ENCODE measurements around the gene ADIRF.

Gene ADIRF

GRCh38 chr10:86960003-86960862 lies 8.0 kb upstream of the ADIRF start:
- DNase-seq (ENCODE audit: low read depth in 2 of 2), result no peak

GRCh38 chr10:86960863-86961434 lies 7.3 kb upstream of the ADIRF start:
- DNase-seq (ENCODE audit: low read depth in 2 of 2), result no peak

- DNase-seq (ENCODE audit: low read depth in 2 of 2), result no peak
Measured at GRCh38 chr10:86961481-86962091, 6.7 kb upstream of the ADIRF start.

- DNase-seq (ENCODE audit: low read depth in 2 of 2), result no peak
Measured at GRCh38 chr10:86962136-86962980, 5.9 kb upstream of the ADIRF start.

GRCh38 chr10:86962981-86963310 lies 5.3 kb upstream of the ADIRF start:
- no peak for DNase-seq (ENCODE audit: low read depth in 2 of 2)

- DNase-seq (ENCODE audit: low read depth in 2 of 2), result no peak
Measured at GRCh38 chr10:86963341-86963919, 4.9 kb upstream of the ADIRF start.

- no peak for DNase-seq (ENCODE audit: low read depth in 2 of 2)
Measured at GRCh38 chr10:86964061-86964846, 4.0 kb upstream of the ADIRF start.

- no peak for DNase-seq (ENCODE audit: low read depth in 2 of 2)
Measured at GRCh38 chr10:86964847-86965190, 3.5 kb upstream of the ADIRF start.

- DNase-seq (ENCODE audit: low read depth in 2 of 2), result no peak
Measured at GRCh38 chr10:86965986-86966654, 2.2 kb upstream of the ADIRF start.

- DNase-seq (ENCODE audit: low read depth in 2 of 2), result no peak
Measured at GRCh38 chr10:86967481-86967941, 771 bp upstream of the ADIRF start.

- no peak for DNase-seq (ENCODE audit: low read depth in 2 of 2)
Measured at GRCh38 chr10:86968994-86969355, 693 bp downstream of the ADIRF start.

GRCh38 chr10:86969421-86970041 lies 1.2 kb downstream of the ADIRF start:
- no peak for DNase-seq (ENCODE audit: low read depth in 2 of 2)

- no peak for DNase-seq (ENCODE audit: low read depth in 2 of 2)
Measured at GRCh38 chr10:86970162-86970981, 2.1 kb downstream of the ADIRF start.

GRCh38 chr10:86970982-86971231 lies 2.6 kb downstream of the ADIRF start:
- no peak for DNase-seq (ENCODE audit: low read depth in 2 of 2)

- peak; percentile 73 to 79 for DNase-seq (ENCODE audit: low read depth in 2 of 2)
Measured at GRCh38 chr10:86971232-86971991, 3.1 kb downstream of the ADIRF start.

- no peak for DNase-seq (ENCODE audit: low read depth in 2 of 2)
Measured at GRCh38 chr10:86972613-86973380, 4.5 kb downstream of the ADIRF start.

GRCh38 chr10:86974484-86974883 lies 6.2 kb downstream of the ADIRF start:
- no peak for DNase-seq (ENCODE audit: low read depth in 2 of 2)
